ENCODE results near the gene CDK12.

- TF ChIP-seq POLR2A (IDR thresholded peaks at IDR 0.05) (no peak), CTCF (IDR thresholded peaks at IDR 0.05 in 4 of 5, conservative IDR thresholded peaks at IDR 0.05 in 1 of 5) (no peak)
These were observed 72.6 kb downstream of the CDK12 start for GRCh38 chr17:39533891-39534290.

All from gastrocnemius medialis (tissue), 4 donors.